ENCODE results near the gene ZKSCAN4.

DNA sequence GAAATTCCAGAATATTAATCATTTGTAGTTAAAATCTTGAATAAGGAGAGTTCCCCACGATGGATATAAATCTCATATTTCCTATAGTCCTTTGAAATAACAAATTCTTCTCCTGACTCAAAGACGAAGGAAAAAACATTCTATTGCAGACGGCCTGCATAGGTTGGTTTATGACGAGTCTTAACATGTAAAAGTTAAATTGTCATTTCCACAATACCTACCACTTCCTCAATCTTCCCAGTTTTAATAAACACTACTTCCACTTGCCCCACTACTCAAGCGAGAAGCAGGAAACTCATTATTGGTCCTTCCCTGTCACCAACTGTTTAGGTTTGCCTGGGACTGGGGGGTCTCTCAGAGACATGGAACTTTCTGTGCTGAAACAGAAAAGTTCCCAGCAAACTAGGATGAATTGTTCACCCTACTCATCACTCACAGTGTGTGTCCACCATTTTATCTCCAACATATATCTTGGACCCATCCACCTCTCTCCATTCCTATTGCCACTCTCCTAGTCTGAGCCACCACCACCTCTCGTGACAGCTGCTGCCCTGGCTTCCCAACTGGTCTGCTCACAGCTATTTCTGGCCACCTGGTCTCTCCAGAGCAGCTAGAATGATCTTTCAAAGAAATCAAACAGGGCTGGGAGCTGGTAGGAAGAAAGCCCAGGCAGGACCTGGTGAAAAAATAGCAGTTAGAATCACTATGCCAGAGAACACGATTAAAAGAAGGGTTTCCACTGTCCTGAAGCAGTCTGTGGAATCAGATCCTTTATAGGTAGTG, 42.1 kb downstream of the ZKSCAN4 start:
- TF ChIP-seq RAD21 (IDR thresholded peaks at IDR 0.05; ENCODE audit: low read depth) (no peak), EP300 (IDR thresholded peaks at IDR 0.05; ENCODE audit: borderline replicate concordance) (no peak), TAF1 (IDR thresholded peaks at IDR 0.05; ENCODE audit: low read depth) (no peak), CEBPB (IDR thresholded peaks at IDR 0.05) (no peak), EGR1 (IDR thresholded peaks at IDR 0.05) (no peak), FOXM1 (IDR thresholded peaks at IDR 0.05; ENCODE audit: borderline replicate concordance, low read depth) (no peak), NFIC (IDR thresholded peaks at IDR 0.05) (no peak), TCF12 (IDR thresholded peaks at IDR 0.05; ENCODE audit: low read depth) (no peak), CREB1 (IDR thresholded peaks at IDR 0.05; ENCODE audit: low read depth) (no peak), YY1 (IDR thresholded peaks at IDR 0.05; ENCODE audit: low read depth) (no peak), ZBTB7A (IDR thresholded peaks at IDR 0.05; ENCODE audit: low read depth) (no peak)
- TF ChIP-seq, protein P1, sequence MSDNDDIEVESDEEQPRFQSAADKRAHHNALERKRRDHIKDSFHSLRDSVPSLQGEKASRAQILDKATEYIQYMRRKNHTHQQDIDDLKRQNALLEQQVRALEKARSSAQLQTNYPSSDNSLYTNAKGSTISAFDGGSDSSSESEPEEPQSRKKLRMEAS (IDR thresholded peaks at IDR 0.05) = no peak
- TF ChIP-seq, protein P2, sequence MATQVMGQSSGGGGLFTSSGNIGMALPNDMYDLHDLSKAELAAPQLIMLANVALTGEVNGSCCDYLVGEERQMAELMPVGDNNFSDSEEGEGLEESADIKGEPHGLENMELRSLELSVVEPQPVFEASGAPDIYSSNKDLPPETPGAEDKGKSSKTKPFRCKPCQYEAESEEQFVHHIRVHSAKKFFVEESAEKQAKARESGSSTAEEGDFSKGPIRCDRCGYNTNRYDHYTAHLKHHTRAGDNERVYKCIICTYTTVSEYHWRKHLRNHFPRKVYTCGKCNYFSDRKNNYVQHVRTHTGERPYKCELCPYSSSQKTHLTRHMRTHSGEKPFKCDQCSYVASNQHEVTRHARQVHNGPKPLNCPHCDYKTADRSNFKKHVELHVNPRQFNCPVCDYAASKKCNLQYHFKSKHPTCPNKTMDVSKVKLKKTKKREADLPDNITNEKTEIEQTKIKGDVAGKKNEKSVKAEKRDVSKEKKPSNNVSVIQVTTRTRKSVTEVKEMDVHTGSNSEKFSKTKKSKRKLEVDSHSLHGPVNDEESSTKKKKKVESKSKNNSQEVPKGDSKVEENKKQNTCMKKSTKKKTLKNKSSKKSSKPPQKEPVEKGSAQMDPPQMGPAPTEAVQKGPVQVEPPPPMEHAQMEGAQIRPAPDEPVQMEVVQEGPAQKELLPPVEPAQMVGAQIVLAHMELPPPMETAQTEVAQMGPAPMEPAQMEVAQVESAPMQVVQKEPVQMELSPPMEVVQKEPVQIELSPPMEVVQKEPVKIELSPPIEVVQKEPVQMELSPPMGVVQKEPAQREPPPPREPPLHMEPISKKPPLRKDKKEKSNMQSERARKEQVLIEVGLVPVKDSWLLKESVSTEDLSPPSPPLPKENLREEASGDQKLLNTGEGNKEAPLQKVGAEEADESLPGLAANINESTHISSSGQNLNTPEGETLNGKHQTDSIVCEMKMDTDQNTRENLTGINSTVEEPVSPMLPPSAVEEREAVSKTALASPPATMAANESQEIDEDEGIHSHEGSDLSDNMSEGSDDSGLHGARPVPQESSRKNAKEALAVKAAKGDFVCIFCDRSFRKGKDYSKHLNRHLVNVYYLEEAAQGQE (IDR thresholded peaks at IDR 0.05; ENCODE audit: low read depth) = no peak
- TF ChIP-seq, protein P3, sequence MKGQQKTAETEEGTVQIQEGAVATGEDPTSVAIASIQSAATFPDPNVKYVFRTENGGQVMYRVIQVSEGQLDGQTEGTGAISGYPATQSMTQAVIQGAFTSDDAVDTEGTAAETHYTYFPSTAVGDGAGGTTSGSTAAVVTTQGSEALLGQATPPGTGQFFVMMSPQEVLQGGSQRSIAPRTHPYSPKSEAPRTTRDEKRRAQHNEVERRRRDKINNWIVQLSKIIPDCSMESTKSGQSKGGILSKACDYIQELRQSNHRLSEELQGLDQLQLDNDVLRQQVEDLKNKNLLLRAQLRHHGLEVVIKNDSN (IDR thresholded peaks at IDR 0.05) = no peak
